Right lung (tissue), 5 donors: Measurements from ENCODE around the gene KLHL34. TPM values are rescaled to one million over a fixed set of nuclear protein-coding genes. Genes with fewer than 3 reads are reported as not detected.

Source experiments
- DNase-seq, 2 donors: peaks; one replicate each; pipeline ENCODE4 v3.0.0-alpha.2; 2013
- polyA plus RNA-seq, 5 donors: library from polyadenylated mRNA; unstranded; fragments of 120-200 nt; gene quantifications; one replicate each; pipeline versions ENCODE4 v1.2.1 to v1.2.3, GENCODE V29; 2013; ENCODE audit warnings: inconsistent platforms in 1 of 5, low replicate concordance in 1 of 5; ENCODE audit not compliant: insufficient read length in 5 of 5, insufficient read depth in 1 of 5

Gene KLHL34
- polyA plus RNA-seq, 5 donors: 0.14 to 0.27 (median 0.24) TPM

DNA sequence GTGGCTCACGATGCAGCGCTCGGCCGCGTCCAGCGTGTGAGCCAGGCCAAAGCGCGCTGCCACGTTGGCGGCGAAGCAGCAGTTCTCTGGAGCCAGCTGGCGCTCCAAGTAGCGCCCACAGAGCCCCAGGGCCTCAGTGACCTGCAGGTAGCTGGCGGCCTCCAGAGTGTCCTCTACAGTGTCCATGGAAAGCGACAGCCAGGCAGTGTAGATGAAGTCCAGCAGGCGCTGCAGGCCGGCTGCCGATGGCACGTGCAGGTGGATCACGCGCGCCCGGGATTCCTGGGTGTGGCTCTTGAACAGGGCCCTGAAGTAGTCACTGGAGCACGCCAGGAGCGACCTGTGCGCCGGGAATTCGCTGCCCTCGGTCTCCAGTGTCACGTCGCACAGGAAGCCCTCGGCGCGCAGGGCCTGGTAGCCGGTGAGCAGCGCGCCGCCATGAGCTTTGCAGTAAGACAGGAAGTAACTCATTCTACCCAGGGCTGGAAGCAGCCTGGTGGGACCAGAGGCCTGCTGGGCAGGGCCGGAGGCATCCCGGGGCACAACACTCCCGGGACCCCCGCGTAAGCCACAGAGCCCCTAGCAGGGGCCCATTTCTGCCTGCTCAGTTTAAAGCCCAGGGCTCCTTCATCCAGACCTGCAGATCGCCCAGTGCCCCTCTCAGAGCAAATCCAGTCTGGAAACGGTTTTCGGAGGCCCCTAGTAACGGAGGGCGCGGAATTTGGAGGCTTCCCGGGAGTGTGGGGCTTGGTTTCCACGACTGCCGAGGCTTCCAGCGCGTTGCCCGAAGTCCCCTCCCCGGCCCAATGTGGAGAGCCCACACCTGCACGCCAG lies 595 bp downstream of the KLHL34 start:
- no peak for DNase-seq

DNA sequence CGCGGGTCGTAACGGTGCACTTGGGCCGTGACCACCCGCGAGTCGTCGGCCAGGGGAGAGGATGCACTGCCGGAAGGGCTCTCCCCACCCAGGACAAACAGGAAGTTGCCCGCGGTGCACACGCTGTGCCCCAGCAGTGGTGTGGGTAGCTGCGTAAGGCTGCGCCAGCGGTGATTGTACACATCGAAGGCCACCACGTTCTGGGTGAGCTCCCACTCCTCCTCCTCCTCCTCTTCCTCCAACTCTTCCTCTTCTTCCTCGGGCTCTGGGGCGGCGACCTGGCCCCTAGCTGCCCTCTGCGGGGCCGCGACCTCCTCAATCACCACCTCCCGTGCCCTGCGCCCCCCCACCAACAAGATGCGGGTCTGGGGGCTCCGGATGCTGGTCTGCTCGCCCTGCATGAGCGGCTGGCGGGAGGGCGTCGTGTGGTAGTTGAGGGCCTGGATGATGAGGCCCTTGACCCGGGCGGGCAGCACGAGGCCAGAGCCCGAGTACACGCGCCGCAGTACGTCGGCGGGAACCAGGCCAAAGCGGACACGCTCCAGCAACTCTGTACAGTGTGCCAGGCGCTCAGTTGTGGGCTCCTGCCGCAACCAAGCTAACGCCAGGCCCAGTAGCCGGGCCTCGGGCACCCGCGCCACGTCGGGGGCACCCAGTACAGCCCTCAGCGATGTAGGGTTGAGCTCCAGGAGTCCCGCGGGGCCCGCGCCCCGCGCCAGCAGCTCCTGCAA lies 1.4 kb downstream of the KLHL34 start:
- DNase-seq: no peak

DNA sequence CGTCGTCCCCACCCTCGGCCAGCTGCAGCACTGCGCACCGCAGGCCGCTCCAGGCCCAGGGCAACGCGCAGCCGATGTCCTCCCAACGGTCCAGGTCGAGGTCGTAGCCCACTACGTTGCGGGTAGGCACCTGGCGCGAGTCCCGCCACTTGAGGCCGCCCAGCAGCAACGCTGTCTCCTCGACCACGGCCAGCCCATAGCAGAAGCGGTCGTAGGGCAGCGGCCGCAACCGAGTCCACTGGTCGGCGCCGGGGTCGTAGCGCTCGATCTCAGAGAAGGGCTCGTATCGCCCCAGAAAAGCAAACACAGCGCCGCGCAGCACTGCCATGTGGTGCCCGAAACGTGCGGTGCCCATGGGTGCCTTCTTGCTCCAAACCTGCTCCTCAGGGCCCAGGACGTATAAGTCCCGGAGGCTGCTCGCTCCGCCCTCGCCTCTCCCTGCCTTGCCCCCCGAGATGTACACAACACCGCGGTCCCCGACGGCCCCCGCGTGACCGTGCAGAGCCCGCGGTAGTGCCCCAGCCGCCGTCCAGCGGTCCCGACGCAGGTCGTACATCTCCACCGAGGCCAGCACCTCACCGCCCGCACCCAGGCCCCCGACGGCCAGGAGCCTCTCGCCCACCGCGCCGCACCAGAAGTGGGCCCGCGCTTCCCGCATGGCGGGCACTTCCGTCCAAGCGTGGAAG lies 2.1 kb downstream of the KLHL34 start:
- DNase-seq: no peak

DNA sequence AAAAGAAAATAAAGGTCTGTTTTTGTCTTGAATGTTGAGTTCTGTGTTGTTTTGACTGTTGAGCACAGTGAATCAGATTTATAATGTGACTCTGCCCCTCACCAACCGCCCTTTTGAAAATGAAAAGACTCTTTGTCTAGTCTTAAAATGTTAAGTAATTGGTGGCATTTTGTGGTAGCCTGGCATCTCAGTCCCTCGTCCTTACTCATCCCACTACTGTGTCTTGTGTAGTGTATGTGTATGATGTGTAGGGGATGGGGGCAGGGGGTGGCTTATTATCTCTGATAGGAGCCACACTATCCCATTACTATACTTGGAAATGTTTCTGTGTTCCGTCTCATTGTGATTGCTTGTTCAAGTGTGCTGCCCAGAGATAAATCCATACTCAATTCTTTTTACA lies 12.2 kb downstream of the KLHL34 start:
- no peak for DNase-seq

DNA sequence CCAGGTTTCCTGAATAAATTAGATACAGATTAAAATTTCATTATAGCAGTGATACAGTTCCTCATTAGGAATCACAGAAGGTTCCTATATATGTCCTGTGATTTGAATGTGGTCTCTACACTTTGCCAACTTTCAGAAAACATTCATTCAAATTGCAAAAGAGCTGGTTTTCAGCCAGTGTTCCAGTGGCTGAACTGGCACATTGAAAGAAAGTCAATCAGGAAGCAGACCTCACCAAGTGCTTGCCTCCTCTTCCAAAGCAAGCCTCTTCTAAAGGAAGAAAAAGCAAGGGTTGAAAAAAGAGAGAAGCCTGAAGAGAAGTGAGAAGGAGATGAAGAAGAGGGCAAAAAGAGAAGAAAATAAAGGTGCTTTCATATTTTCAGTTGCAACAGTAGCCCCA lies 12.7 kb downstream of the KLHL34 start:
- DNase-seq: no peak

DNA sequence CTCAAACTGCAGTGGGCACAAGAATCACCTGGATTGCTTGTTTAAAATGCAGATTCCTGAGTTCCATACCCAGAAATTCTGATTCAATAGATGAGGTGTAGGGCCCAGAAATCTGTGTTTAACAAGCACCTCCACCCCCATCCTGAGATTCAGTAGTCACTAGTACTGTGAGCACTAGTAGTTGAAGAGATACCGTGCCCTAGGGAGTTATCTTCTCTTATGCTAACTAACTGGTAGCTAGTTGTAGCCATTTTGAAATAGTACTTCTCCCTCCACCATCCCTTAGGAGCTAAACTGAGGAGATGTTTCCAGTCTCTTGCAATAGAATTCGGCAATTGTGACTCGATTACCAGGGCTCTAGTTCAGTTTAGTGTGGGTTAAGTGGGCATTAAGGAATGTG lies 18.4 kb downstream of the KLHL34 start:
- DNase-seq: no peak

DNA sequence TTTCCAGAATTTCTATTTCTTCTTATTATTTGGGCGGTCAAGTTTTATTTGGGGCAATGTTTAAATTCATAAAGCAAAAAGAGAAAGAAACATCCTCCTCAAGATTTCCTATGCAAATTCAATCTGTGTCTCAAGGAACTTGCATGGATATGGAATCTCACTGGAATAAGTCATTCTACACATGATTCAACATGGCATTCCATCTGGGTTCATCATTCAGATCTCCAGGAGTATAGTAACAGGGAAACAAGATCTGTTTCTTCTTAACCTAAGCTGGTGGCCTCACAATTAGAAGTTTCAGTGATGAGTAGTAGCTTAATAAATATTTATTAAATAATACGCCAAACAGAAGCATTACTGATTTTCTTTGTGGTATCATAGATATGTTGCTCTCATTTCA lies 19.8 kb downstream of the KLHL34 start:
- DNase-seq: no peak

DNA sequence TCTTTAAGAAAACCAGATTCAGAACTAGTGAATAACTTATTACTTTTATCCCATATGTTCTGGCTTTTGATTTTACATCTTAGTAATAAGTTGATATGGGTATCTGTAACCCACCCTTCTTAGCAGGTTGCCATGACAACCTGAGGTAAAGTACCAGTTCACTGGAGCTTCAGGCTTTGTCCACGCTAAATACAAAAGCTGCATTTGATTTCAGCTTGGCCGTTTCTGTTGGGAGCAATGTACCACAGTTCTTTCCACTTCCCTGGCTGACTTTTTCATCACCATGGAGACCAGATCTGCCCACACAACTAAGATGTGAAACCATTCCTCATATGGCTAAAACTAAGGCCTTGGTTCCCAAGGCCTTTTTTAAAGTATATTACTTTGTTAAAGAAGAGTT lies 26.1 kb downstream of the KLHL34 start:
- DNase-seq: no peak

DNA sequence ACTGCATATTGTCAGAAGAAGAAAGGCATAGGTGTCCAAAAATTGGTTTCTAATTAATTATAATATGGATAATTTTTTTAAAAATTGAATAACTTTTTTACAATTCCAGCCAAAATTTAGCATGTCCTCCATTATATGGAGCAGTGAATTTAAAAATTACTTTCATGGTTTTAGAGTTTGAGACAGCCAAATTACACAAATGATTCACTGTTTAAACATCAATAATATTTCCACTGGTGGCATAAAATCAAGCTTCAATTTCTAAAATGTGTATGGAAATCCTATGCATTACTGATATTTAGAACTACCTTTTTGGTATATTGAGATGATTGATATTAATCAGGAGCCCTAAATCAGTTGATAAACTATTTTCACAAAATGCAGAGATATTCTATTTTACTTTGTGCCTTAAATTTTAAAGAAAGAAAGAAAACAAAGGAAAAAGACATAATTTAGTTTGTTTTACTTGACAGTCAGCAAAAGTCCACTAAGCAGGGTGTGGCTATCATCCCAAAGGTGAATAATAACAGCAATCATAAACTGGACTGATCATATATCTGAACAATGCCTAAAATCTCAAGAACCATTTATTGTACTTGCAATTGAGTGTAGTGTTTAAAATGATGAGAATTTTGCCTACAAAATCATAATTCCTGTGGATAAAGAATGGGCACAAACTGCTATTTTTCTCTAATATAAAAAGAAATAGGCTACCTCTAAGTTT lies 34.2 kb downstream of the KLHL34 start:
- no peak for DNase-seq

DNA sequence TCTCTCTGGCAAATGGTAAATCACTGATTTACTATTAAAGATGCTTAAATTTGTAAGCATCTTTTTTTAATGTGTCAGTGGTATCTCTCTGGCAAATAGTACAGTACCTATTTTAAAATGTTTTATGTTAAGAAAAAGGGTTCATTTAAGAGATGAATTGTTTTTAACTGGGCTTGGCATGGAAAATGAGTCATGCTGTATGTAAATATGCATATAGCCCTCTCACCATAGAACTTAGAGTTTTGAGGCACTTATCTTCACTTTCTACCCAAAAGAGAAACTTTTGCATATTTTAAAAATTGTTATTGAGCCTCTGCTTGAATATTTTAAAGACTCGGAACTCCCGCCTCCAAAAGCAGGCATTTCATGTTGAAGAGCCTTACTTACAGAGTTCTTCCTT lies 37.9 kb downstream of the KLHL34 start:
- DNase-seq: no peak

DNA sequence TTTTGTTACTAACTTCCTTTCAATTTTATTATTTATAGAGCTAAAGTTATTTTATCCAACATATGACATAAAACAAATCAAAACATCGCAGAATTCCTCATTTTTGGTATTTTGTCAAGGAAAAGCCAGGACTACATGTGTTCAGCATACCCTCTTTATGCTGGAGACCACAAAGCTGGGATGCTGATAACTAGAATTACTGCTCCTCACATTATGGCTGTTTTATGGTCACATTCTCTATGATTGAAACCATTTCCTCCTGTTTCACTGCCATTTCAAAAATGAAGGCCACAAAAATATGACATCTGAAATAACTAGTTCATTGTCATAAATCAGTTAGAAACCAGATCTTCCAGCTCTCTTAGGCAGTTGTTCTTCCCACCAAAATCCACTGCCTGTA lies 41.7 kb downstream of the KLHL34 start:
- no peak for DNase-seq

DNA sequence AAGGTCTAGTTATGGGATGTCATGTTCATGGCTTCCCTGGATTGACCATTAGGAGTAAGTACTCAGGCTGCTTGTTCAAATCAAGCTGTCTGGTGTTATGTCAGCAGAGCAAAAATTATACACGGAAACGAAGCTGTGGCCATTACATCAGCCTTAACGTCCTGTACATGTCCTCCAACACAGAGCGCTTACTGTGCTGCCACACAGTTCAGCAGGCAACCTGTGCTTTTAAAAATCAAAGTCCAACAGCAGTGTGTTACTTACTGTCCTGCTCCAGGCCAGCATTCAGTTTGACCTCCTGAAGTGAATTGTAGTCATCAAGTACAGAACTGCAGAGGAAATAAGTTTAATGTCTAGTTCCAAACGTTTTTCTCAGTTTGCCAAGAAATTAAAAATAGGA lies 46.0 kb downstream of the KLHL34 start:
- no peak for DNase-seq

DNA sequence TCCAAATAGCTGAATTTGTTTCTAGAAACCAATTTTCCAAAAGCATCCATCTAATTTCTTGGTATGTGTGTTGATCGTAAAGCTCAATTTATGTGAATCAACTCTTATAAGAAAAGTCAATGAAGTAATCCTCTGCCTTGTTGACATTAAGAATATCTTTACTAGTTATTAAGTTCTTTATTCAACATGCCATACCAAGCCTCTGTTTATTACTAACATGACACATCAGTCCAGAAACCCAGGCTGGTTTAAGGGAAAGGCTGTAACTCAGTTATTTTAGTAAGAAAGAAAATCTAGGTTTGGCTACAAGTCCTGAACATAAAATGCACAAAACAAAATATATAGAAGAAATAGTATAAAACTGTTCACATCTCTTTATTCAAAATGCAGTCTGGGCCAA lies 48.0 kb downstream of the KLHL34 start:
- no peak for DNase-seq

DNA sequence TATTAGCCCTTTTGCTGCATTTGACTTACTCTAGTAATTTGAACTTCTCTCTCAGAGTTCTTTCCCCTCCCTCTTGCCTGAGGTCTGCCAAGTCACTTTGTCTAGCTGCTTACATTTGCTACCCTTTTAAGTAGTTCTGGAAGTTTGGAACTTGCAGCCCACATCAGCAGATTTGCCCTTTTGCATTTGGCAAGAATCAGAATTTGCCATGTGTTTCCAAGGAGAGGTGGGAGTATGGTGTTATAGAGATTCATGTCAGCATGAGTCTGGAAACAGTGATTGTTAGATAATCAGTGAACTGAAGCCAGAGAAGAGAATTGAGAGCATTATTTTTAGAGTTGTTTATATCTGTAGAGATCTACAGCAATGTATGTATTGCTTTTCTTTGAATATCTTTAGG lies 52.1 kb downstream of the KLHL34 start:
- DNase-seq: peak; percentile 49 to 55

Other genes starting within 250 kb of the KLHL34 start
- gene SMPX, start 99.8 kb upstream of the KLHL34 start, polyA plus RNA-seq: 10 to 100 TPM in 2 of 5 donors, 1 to 10 TPM in 3; 3.6 to 16.0 (median 9.1) TPM
- 10 to 100 TPM; 17.5 to 29.1 (median 24.9) TPM for gene MBTPS2, start 181.3 kb upstream of the KLHL34 start, polyA plus RNA-seq
- gene YY2, start 197.7 kb upstream of the KLHL34 start, polyA plus RNA-seq: 1 to 10 TPM; 4.1 to 5.7 (median 4.4) TPM